Osteoblast (primary cell): Measurements from ENCODE around the gene SGCD. TPM values are rescaled to one million over a fixed set of nuclear protein-coding genes. Genes with fewer than 3 reads are reported as not detected.

ENCODE experiments used
- DNase-seq: peaks from one replicate; pipeline ENCODE4 v3.0.0; 2011; ENCODE audit warnings: low spot score, mixed read lengths; ENCODE audit not compliant: insufficient read length; ENCODE audit errors: missing footprints
- H2AFZ ChIP-seq: 2 replicates; pipeline ENCODE4 v1.6.0; 2011; ENCODE audit warnings: mild to moderate bottlenecking, low read length
- H3K27ac ChIP-seq: 2 replicates; pipeline ENCODE4 v1.5.1; 2011; ENCODE audit warnings: mild to moderate bottlenecking, low read depth, low read length, moderate library complexity
- H3K27me3 ChIP-seq: 2 replicates; pipeline ENCODE4 v1.6.0; 2012; ENCODE audit warnings: mild to moderate bottlenecking, control low read depth, inconsistent platforms, low read length, moderate library complexity; ENCODE audit not compliant: insufficient read depth
- H3K36me3 ChIP-seq: 2 replicates; pipeline ENCODE4 v1.5.1; 2011; ENCODE audit warnings: mild to moderate bottlenecking, low read length, control low read depth, moderate library complexity; ENCODE audit not compliant: insufficient read depth
- H3K4me1 ChIP-seq: 2 replicates; pipeline ENCODE4 v1.5.1; 2011; ENCODE audit warnings: mild to moderate bottlenecking, low read length, control low read depth, moderate library complexity; ENCODE audit not compliant: insufficient read depth
- H3K4me2 ChIP-seq: 2 replicates; pipeline ENCODE4 v1.6.0; 2011; ENCODE audit warnings: mild to moderate bottlenecking, low read length; ENCODE audit not compliant: insufficient read depth
- H3K4me3 ChIP-seq: fragments of 200-600 bp; sonication (generic); 3 replicates; pipeline ENCODE4 v1.5.1; 2012; ENCODE audit warnings: mild to moderate bottlenecking, low read length, inconsistent platforms; ENCODE audit not compliant: insufficient read depth
- H3K79me2 ChIP-seq: 2 replicates; pipeline ENCODE4 v1.6.0; 2012; ENCODE audit warnings: mild to moderate bottlenecking, low read length, control low read depth, inconsistent platforms; ENCODE audit not compliant: insufficient read depth
- H3K9me3 ChIP-seq: 2 replicates; pipeline ENCODE4 v1.5.1; 2011; ENCODE audit warnings: low read depth, low read length, control low read depth
- H4K20me1 ChIP-seq: 2 replicates; pipeline ENCODE4 v1.6.0; 2012; ENCODE audit warnings: mild to moderate bottlenecking, low read length, control low read depth; ENCODE audit not compliant: insufficient read depth
- CTCF ChIP-seq: IDR thresholded peaks from 2 replicates; pipeline ENCODE4 v1.5.1; 2011; ENCODE audit warnings: mild to moderate bottlenecking, low read depth, low read length, moderate library complexity; ENCODE audit errors: extremely low read depth
- total RNA-seq: library from RNA; depleted of rRNA; stranded (reverse); fragments of >200 nt; gene quantifications from 2 replicates; pipeline ENCODE4 v1.2.3, GENCODE V29; 2012

Gene SGCD
- total RNA-seq, 1 donor, result 27.1 TPM

- no peaks in the 10 kb centered on the region for H3K9me3 ChIP-seq
- H3K27ac ChIP-seq, result peak overlapping the region; percentile 57
- DNase-seq, result no peak
- no peaks in the 10 kb centered on the region for H3K79me2 ChIP-seq
- no peak overlapping the region for H3K4me2 ChIP-seq
- no peak for TF ChIP-seq CTCF
- H3K27me3 ChIP-seq, result no peaks in the 10 kb centered on the region
- no peaks in the 10 kb centered on the region for H4K20me1 ChIP-seq
- no peaks in the 10 kb centered on the region for H3K36me3 ChIP-seq
- no peak overlapping the region for H3K4me3 ChIP-seq
- H2AFZ ChIP-seq, result no peak overlapping the region
- H3K4me1 ChIP-seq, result peaks cover 20% of the 10 kb centered on the region
Measured at GRCh38 chr5:156366521-156366920, 39.6 kb downstream of the SGCD start.

- peak; percentile 43 for DNase-seq
- Histone ChIP-seq H3K4me1 (peaks cover 18% of the 10 kb centered on the region), H3K4me3 (no peak overlapping the region), H3K27me3 (no peaks in the 10 kb centered on the region), H3K79me2 (no peaks in the 10 kb centered on the region), H3K36me3 (no peaks in the 10 kb centered on the region), H3K27ac (peak overlapping the region; percentile 57), H3K9me3 (no peaks in the 10 kb centered on the region), H3K4me2 (peak overlapping the region; percentile 11), H2AFZ (no peak overlapping the region), H4K20me1 (no peaks in the 10 kb centered on the region)
- no peak for TF ChIP-seq CTCF
Measured at GRCh38 chr5:156367597-156367996, 40.6 kb downstream of the SGCD start.

GRCh38 chr5:156375895-156376495 is 49.0 kb downstream of the SGCD start:
- Histone ChIP-seq H3K4me2 (no peak overlapping the region), H3K36me3 (no peaks in the 10 kb centered on the region), H3K4me1 (peaks cover under 1% of the 10 kb centered on the region), H3K79me2 (no peaks in the 10 kb centered on the region), H3K27ac (no peak overlapping the region), H3K9me3 (no peaks in the 10 kb centered on the region), H2AFZ (no peak overlapping the region), H3K27me3 (no peaks in the 10 kb centered on the region), H3K4me3 (no peak overlapping the region), H4K20me1 (no peaks in the 10 kb centered on the region)
- TF ChIP-seq CTCF, result no peak
- DNase-seq, result no peak

- H3K79me2 ChIP-seq, result no peaks in the 10 kb centered on the region
- no peak for DNase-seq
- H3K4me2 ChIP-seq, result no peak overlapping the region
- H3K27ac ChIP-seq, result no peak overlapping the region
- H3K4me1 ChIP-seq, result peaks cover 3% of the 10 kb centered on the region
- no peaks in the 10 kb centered on the region for H4K20me1 ChIP-seq
- H2AFZ ChIP-seq, result no peak overlapping the region
- TF ChIP-seq CTCF, result no peak
- H3K27me3 ChIP-seq, result no peaks in the 10 kb centered on the region
- no peaks in the 10 kb centered on the region for H3K9me3 ChIP-seq
- H3K36me3 ChIP-seq, result no peaks in the 10 kb centered on the region
- H3K4me3 ChIP-seq, result no peak overlapping the region
Measured at GRCh38 chr5:156376751-156377150, 49.8 kb downstream of the SGCD start.
